GM19467 (cell line): ENCODE data around the gene CMIP.

ENCODE experiments used
- ATAC-seq: cut with Tn5 transposase; IDR thresholded peaks from one replicate; pipeline ENCODE4 v1.9.1; 2021; ENCODE audit warnings: mild to moderate bottlenecking, moderate library complexity; ENCODE audit not compliant: unreplicated experiment

CMIP gene

DNA sequence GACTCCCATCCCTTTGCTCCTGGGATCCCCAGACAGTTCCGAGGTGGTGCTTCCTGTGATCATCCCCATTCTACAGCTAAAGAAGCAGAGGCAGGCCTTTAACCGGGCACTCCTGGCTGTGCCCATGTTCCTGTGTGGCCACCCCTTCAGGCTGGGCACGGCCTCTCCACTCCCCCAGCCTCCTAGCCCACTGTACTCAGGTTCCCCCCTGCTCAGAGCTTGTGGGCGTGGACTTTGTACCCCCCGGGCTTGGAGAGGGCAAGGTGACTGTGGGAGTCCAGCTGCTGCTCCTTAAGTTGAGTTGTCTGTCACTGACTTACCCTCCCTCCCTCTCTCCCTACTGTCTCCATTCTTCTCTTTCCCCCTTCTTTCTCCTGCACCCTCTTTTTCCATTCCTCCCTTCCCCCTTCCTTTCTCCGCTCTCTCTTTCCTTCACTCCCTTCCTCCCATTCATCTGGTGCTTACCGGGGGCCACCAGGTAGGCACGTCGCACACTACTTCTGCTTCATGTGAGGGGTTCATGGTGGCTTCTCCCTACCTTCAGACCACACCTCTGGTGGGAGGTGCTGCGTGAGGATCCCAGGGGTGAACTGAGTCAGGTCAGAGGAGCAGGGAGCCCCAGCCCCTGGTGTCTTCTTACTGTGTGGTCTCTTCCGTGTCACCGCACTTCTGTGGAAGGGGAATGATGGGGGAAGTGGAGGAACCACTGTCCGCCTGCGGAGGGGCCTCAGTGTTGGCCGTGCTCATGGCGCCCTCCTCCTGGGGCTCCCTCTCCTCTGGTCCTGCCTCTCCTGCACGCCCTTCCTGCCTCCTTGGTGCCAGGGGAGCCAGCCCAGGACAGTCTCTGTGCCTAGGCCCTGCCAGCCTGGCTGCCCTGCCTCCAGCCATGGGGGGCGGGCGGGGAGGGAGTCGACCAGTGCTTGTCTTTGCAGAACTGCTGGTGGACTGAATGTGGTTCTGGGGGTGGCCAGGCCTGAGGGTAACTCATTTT is 29.7 kb downstream of the CMIP start:
- no peak for ATAC-seq

DNA sequence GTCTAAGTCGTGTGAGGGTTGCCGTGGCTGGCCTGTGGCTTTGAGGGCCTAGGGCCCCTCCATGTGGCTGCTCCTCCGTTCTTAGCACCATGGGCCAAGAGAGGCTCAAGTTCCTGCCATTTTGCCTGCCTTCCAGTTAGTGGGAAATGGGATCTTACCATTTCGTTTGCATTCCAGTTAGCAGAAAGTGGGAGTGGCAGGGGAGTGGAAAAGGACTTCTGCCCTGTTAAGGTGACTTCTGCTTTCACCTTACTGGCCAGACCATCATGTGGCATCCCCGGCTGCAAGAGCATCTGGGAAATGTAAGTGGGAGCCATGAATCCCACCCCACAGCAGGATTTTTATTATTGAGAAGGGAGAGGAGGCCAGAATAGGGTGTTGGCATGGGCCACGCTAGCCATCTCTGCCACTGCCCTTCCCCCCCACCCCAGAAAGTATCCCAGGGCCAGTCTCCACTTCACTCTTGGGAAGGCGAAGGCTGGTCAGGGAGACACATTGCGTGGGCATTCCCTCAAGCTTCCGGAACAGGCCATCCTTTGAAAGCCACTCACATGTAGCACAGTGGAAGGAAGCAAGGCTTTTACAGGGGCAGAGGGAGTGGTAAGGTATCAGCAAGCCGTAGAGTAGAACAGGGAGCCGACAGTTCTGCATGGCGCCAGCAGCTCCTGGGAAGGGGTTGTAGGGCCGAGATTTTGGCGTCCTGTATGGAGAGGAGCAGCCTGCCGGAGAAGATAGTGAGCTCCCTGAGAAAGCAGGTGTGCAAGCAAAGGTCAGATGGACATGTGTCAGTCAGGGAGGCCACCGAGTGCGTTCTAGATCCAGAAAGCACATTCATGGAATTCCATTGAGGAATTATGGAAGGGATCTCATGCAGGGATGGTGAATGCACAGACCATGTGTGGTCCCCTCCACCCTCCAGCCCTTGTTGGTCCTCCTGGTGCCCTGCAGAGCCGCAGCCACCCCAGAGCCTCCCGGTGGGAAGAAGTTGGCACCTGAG is 33.4 kb downstream of the CMIP start:
- ATAC-seq: no peak

DNA sequence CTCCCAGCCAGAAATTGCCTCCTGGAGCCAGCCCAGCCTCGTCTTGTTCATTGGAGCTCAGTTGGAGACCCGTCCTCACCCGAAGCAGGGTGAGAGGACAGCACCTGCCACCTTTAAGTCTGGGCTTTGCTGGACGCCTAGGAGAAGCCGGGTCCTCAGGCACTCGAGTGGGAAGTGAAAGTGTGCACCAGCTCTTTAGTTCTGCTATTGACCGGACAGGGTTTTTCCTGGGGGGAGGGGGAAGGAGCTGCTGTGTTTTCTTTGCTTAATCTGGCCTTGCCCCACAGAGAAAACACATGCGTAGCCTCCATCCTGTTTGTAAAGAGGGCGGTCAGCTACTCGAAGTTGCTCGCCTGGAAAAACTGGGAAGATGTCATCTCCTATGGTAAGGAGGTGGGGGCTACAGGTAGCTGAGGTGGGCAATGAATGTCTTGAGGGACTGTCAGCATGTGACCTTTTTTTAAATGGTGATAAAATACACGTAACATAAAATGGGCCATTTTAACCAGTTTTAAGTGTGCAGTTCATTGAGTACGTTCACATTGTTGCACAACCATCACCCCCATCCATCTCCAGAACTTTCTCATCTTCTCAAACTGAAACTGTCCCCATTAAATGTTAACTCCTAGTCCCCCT is 34.4 kb downstream of the CMIP start:
- ATAC-seq: peak; percentile 43

DNA sequence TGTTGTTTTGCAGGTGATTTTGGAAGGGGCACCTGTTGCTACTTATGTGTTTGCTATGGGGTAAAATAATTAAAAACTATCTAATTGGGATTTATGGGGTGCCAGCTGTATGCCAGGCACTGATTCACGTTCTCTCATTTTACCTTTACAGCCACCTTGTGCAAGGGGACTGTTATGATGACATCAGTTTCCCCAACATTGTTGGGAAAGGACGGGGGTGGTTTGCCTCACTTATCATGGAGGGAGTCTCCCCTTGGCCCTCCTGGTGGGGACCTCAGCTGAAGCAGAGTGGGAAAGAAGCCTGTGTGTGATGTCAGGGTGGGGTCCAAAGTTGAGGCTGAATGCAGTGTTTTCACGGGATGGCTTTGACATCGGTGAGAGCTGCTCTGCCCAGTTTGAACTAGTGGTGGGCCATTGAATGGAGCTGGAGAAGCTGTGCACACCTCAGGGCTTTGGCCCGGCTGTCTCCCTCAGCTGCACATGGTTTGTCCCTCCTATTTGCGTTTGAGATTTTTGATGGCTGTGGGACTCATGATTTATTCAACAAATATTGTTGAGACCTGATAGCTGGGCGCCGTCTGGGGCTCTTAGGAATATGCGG is 36.1 kb downstream of the CMIP start:
- no peak for ATAC-seq

DNA sequence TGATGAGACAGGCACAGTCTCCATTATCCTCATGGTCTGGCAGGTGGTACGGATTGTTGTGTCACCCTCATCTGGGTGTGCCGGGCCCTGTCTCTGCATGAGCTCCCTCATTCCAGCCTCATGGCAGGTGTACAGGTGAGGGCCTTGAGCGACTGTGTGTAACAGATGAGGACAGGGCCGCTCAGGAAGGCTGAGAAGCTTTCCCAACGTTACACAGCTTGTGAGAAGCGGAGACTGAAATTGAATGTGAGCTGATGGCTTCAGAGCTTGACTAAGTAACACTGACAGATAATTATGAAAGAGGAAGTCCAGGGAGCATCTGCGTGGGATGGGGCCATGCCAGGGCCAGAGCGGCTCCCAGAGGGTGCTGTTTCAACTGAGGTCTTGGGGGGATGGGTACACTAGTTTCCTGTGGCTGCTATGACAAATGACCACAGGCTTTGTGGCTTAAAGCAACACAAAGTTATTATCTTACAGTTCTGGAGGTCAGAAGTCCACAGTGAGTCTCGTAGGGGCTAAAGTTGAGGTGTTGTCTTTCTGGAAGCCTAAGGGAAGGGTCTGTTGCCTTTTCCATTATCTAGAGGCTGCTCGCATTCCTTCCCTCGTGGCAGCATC is 36.7 kb downstream of the CMIP start:
- peak; percentile 89 for ATAC-seq

DNA sequence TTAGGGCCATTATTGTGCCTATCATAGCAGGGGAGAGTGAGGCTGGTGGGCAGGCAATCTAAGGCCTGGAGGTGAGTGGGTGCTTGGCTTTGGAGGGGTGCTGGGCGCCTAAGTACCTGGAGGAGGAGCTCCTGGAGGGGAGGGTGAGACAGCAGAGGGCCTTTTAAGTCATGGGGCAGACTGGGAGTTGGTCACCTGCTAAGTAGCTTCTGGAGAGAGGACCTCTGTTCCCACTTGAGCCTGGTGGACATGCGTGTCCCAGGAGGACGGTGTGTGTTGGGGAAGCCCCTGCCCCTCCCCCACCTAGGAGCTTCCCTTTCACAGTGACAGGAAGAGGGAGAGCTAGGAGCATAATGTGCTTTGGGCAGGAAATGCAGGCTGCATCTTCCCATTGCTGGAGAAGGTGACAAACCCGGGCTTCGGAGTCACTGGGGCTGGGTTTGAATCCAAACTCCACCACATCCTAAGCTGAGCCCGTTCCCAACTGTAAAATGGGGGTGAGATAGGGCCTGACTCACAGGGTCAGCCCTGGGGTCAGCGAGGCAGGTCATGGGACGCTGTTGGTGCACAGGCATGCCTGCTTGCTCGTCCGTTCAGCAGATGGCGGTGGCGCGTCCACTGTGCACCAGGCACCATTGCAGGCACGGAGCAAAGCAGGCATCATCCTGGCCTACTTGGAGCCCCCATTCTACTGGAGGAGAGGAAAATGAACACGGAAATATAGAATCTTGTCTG is 37.9 kb downstream of the CMIP start:
- ATAC-seq: no peak

DNA sequence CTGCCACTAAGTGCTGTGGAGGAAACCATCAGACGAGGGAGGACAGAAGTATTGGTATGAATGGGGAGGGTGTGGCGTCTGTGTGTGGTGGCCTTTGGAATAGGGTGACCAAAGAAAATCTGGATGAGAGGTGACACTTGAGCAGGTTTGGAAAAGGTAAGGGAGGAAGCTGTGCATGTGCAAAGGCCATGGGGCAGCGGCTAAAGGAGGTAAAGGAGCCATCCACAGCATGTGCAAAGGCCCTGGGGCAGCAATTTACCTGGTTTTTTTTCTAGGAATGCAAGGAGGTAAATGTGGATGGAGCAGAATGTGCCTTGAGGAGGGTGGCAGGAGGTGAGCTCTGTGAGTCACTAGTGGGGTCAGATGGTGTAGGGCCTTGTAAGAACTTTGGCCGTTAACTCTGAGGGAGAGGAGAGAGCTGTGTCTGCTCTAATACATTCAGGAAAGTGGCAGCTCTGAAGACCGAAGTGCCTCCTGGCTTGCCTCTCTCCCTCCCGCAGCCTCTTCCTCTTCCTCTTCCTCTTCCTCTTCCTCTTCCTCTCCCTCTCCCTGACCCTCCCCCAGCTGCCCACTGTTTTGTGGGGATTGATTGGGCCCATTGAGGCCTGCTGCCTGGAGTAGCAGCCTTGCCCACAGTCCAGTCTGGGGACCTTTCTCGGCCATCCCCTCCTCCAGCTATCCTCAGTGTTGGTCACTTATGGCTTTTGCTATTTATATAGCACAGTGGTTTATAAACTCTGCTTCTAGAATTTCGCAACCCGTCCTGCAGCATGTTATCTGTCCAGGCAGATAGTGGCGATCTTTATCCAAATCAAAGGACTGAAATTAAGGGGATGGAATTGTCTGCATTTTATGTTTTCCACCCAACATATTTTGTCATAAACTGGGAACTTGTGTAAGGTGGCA is 38.7 kb downstream of the CMIP start:
- ATAC-seq: no peak

DNA sequence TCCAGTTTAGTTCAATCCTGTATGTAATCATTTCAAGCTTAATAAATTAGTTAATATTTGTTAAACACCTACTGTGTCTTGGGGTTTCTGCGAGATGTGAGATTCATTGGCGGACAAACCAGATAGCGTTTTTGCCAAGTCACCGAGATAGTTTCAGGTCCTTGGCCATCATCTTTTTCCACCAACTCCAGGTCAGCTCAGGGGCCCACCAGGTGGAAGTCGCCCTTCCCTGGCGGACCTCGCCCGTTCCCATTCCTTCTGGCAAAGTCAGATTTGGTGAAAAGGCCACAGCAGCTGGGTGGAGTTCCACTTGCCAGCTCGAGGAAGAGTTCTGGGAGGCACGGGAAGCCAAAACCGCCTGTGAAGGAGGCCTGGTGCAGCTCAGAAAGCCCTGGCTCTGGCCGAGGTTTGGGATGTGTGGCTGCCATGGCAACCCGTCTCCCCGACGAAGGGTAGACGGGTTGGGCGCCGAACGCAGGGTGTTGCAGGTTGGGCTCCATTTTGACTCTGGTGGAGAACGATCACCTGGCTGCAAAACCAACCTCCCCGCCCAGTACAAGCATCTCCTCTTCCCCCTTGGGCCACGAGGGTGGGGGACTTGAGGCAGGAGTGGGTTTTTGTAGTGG is 39.5 kb downstream of the CMIP start:
- no peak for ATAC-seq

DNA sequence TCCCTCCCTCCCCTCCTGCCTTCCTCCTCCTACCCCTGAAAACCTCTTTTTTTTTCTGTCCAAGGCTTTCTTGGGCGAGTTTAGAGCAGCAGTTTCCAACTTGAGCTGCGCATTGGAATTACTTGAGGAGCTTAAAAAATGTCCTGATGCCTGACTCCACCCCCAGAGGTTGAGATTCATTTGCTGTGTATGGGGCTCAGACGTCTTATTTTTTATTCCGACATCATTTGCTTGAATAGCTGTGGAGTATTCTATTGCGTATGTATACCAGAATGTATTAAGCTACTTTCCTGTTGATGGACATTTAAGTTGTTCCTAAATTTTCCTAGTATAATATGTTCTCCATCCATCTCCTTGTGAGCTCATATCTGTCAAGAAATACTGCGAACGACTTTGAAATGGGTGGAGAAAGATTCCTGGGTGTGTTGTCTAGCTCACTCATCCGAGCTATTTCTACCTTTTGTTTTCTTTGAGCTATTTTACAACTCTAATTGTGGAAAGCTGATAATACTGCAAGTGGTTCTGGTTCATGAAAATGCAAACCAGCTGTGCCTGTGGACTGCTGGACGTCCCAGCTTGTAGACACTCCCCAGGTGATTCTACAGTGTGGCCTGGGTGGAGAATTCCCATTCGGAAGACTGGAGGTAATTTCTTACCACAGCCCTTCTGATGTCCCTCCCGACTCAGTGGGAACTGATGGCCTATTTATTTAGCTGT is 40.5 kb downstream of the CMIP start:
- no peak for ATAC-seq

DNA sequence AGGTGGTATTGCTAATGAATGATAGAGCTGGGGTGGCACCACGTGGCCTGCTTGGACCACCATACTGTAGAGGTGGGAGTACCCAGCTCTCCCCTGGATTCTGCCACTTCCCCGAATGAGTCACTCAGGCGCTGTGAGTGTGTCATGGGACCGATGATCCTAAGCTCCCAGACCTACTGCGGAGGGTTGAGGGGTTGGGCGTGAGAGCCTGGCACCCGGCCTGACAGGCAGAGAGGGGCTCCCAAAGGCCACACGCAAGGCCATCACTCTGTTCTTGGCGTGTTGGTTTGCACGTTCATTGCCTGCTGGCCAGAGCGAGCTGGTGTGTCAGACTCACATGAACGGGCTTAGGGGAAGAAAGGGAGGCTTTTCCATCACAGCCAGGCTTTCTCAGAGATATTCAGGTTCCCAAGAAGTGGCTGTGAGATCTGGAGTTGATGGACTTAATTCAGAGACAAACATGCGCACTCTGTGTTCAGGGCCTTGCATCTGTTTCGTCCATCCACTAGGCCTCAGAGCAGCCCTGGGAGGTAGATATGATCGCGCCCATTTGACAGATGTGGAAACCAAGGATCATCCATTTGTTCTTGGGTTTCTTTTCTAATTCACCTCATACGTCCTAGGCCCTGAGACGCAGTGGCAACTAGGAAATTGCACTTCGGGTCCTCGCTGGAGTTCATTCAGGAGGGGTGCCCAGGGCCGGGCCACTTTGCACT is 41.4 kb downstream of the CMIP start:
- ATAC-seq: no peak

DNA sequence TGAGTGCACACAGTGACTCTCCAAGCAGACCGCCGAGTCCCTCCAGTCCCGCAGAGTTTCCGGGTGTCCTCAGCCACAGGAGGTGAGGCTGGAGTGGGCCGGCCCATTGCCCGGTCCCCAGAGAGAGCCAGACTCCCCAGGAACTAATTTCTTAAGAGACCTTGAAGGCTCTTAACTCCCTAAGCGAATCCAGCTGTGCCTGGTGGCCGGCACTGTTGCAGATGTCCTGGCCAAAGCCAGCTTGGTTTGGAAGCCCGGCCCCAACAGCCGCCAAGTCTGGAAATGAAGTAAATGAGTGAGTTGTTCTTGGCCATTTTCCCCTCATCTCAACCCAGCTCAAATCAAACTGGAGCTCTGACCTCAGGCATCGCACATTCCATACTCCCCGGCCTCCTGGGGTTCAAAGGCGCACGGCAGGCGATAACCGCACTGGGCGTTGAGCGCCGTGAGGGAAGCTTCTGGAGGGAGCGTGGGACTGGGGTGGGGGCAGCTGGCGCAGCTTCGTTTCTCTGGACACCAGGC is 42.0 kb downstream of the CMIP start:
- ATAC-seq: no peak

DNA sequence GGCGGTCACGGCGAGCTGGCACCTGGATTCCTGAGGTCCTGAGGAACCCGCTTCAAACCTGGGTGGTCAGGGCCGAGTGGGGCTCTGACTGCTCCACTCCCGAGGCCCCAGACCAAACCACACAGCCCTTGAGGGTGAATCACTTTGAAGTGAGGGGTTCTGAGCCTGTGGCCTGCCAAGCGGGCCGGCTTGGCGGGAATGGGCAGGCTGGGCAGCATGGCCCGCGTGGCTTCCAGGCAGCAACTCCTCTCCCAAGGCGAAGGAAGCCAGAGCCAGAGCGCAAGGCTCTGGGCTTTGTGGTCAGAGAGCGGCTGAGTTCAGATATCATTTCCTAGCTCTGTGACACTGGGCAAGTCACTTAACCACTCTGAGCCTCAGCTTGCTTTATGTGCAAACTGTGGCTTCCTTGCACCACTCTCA is 42.7 kb downstream of the CMIP start:
- no peak for ATAC-seq

DNA sequence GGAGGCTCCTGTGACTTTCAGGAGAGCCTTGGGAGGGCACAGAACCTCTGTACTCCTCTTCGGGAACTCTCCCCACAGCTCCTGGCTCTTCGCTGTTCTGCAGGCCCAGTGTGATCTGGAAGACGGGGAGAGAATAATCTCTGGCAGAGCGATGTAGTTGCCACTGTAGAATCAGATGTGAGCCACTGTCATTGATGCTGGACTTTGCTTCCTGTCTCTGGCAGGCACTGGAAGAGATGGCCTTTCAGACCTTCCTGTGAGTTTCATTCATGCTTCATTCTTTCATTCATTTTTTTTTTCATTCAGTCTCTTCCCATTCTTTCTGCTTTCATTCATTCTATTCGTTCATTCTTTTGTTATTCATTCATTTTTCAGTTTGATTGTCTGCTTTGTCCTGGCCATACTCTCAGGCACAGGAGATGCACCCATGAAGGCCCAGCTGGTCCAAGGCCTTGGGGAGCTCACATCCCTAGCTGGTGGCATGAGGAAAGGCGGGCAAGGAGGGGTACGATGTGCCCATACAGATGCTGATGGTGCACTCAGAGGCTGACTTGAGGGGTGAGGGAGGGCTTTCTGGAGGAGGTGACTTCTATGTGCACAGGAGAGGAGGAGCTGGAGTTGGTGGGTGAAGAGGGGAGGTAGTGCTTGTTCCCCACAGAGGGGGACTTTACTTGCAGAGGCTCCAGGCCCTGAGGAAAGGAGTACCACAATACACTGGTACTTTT is 44.2 kb downstream of the CMIP start:
- no peak for ATAC-seq

DNA sequence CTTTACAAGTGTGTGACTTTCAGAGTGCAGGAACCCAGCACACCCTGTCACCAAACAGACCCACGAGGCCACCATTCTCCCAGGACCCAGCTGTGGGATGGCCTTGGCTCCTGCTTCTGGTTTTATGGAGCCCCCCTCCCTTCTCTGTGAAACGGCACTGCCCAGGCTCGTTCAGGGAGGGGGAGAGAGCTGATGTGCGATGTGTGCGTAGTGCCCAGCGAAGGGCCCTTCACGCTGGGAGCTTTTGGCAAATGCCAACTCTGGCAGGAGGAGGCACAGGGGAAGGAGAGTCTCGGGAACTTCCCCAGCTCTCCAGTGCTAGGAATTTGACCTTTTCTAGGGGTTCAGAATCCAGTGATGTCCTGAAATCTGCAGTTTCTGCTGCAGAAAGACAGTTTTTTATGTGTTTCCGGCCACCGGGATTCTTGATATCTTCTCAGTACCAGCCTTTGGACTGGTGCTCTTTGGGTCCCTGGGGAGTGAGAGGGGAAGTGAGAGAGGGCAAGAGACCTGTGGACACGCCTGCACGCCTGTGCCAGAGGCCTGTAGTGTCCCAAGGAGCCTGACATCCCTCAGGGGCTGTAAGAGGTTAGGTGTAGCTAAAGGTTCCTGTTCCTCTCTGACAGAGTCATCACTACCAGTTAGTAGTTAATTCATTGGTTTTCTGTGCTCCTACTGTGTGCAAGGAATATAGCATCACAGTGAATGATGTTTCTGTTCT is 45.1 kb downstream of the CMIP start:
- no peak for ATAC-seq

DNA sequence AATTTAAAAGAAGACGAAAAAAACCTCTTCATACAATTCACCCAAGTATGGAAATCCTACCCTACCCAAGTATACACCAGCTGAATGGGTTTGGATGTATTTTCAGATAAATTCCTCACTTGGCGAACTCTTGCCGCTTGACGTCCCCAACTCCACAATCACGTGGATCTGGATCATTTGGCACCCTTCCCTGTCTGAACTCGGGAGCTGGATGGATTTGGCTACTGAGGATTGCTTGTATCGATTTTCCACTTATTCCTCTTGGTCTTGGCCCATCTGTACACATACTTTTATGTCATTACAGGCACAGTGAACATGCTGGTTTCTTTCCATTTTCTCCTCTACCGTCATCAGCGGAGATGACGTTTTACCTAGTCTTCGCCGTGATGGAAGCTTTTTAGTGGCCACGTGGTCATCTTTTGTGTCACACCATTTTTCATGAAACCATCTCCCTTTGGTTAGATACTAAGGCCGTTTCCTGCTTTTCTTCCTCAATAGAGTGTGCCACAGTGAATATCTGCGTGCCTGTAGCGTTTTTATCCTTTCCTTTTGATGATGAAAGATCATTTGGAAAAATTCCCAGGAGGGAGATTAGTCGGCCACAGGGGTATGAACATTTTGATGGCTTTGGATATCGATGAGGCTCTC is 47.1 kb downstream of the CMIP start:
- ATAC-seq: no peak
